Brain microvascular endothelial cell (primary cell): ENCODE results near the gene TMEM238.

Experiments
- DNase-seq: peaks from one replicate; pipeline ENCODE4 v3.0.0-alpha.2; 2020
- H3K27ac ChIP-seq: fragments of 250-450 bp; sonication (Bioruptor Pico); 2 replicates; pipeline ENCODE4 v1.5.1; 2020; ENCODE audit warnings: mild to moderate bottlenecking, moderate library complexity
- H3K27me3 ChIP-seq: fragments of 250-450 bp; sonication (Bioruptor Pico); replicated peaks from 2 replicates; pipeline ENCODE4 v1.5.1; 2020; ENCODE audit warnings: mild to moderate bottlenecking
- H3K36me3 ChIP-seq: fragments of 250-450 bp; sonication (Bioruptor Pico); replicated peaks from 2 replicates; pipeline ENCODE4 v1.5.1; 2020; ENCODE audit warnings: mild to moderate bottlenecking
- H3K4me3 ChIP-seq: 2 replicates; pipeline ENCODE4 v1.5.1; 2011; ENCODE audit warnings: low read depth, mild to moderate bottlenecking, control low read depth, low read length, moderate library complexity
- CTCF ChIP-seq: IDR thresholded peaks from 2 replicates; pipeline ENCODE4 v1.5.1; 2011; ENCODE audit warnings: low read depth, mild to moderate bottlenecking, moderate library complexity, low read length, control low read depth, inconsistent platforms; ENCODE audit errors: missing control alignments
- in situ Hi-C: cut with HindIII; loops from 2 replicates; pipeline ENCODE4 v1.10.0; 2017; ENCODE audit warnings: low sequenced_read_pairs, low pct_ligation_motif_present

The TMEM238 gene

GRCh38 chr19:55365964-55366363, 18.1 kb downstream of the TMEM238 start:
- Histone ChIP-seq H3K4me3 (no peak overlapping the region), H3K27me3 (no peaks in the 10 kb centered on the region), H3K36me3 (no peaks in the 10 kb centered on the region), H3K27ac (no peak overlapping the region)
- no peak for DNase-seq
- in situ Hi-C loops = no loop called here
- no peak for TF ChIP-seq CTCF

GRCh38 chr19:55365245-55365644, 18.8 kb downstream of the TMEM238 start:
- no peak for DNase-seq
- TF ChIP-seq CTCF = no peak
- Histone ChIP-seq H3K27me3 (no peaks in the 10 kb centered on the region), H3K36me3 (no peaks in the 10 kb centered on the region), H3K4me3 (no peak overlapping the region), H3K27ac (no peak overlapping the region)
- in situ Hi-C loops = no loop called here

DNA sequence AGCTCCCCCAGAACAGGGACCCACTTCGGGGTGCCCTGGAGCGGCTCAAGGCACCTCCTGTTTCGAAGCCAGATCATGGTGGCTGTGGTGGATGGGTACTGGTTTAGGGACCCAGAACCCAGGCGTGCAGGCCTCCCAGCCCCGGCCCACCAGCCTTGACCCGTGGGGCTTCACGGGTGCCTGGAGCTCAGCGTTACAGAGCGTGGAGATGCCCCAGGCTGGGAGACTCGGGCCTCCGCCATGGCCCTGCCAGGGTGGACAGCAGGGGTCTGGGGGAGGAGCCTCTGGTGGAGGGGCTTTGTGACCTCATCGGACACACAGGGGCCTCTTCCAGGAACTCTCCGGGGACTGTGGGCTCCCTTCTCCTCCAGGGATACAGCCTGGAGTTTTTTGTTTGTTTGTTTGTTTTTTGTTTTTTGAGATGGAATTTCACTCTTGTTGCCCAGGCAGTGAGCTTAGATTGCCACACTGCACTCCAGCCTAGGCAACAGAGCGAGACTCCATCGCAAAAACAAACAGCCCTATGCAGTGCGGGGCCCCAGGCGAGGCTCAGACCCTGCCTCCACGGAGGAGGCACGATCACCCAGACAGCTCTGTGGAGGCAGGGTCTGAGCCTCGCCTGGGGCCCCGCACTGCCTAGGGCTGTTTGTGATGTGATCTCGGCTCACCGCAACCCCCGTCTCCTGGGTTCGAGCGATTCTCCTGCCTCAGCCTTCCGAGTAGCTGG, 20.9 kb downstream of the TMEM238 start, which contains the start of gene GARIN5B:
TSS of gene GARIN5B (minus strand) at position 271 of the 727 bp plus-strand sequence. CDS start at position 77, 194 bp downstream.
- DNase-seq = no peak
- H3K36me3 ChIP-seq = no peaks in the 10 kb centered on the region
- TF ChIP-seq CTCF = no peak
- no peaks in the 10 kb centered on the region for H3K27me3 ChIP-seq
- H3K4me3 ChIP-seq = no peak within 1 kb of the TSS
- in situ Hi-C loops = no loop called here
- H3K27ac ChIP-seq = no peak within 1 kb of the TSS

GRCh38 chr19:55362174-55362989, 21.7 kb downstream of the TMEM238 start:
- Histone ChIP-seq H3K27me3 (no peaks in the 10 kb centered on the region), H3K36me3 (no peaks in the 10 kb centered on the region), H3K4me3 (no peak overlapping the region), H3K27ac (no peak overlapping the region)
- DNase-seq = no peak
- in situ Hi-C loops = no loop called here
- no peak for TF ChIP-seq CTCF

GRCh38 chr19:55360902-55361301, 23.2 kb downstream of the TMEM238 start:
- no peaks in the 10 kb centered on the region for H3K36me3 ChIP-seq
- no peak for TF ChIP-seq CTCF
- DNase-seq = no peak
- no peak overlapping the region for H3K27ac ChIP-seq
- peaks cover 2% of the 10 kb centered on the region for H3K27me3 ChIP-seq
- H3K4me3 ChIP-seq = no peak overlapping the region
- in situ Hi-C loops = no loop called here
